GM18861 (cell line): Measurements from ENCODE around the gene C15orf62.

Experiments used
- ATAC-seq: cut with Tn5 transposase; IDR thresholded peaks from one replicate; pipeline ENCODE4 v1.9.1; 2021; ENCODE audit not compliant: unreplicated experiment

The C15orf62 gene

GRCh38 chr15:40808861-40809450 is 39.2 kb downstream of the C15orf62 start:
- no peak for ATAC-seq

GRCh38 chr15:40812721-40813425 is 43.1 kb downstream of the C15orf62 start:
- ATAC-seq, result no peak

- ATAC-seq, result no peak
Measured at GRCh38 chr15:40815042-40815698, 45.4 kb downstream of the C15orf62 start.

- ATAC-seq, result no peak
Measured at GRCh38 chr15:40819048-40819447, 49.3 kb downstream of the C15orf62 start.

GRCh38 chr15:40821195-40821594 is 51.4 kb downstream of the C15orf62 start:
- ATAC-seq, result no peak
